UCSD-AML1 (cell line): ENCODE measurements around the gene CCDC34.

Experiments
- DNase-seq: peaks from one replicate; lab custom pipeline; 2025; ENCODE audit not compliant: unreplicated experiment; lab: John Stamatoyannopoulos, UW

The CCDC34 gene, protein sequence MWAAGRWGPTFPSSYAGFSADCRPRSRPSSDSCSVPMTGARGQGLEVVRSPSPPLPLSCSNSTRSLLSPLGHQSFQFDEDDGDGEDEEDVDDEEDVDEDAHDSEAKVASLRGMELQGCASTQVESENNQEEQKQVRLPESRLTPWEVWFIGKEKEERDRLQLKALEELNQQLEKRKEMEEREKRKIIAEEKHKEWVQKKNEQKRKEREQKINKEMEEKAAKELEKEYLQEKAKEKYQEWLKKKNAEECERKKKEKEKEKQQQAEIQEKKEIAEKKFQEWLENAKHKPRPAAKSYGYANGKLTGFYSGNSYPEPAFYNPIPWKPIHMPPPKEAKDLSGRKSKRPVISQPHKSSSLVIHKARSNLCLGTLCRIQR

GRCh38 chr11:27362749-27363575 lies at the start of gene CCDC34:
CCDC34 (minus strand) TSS chr11:27363215; CDS start chr11:27363194, 21 bp downstream.
- peak; percentile 91 for DNase-seq

DNA sequence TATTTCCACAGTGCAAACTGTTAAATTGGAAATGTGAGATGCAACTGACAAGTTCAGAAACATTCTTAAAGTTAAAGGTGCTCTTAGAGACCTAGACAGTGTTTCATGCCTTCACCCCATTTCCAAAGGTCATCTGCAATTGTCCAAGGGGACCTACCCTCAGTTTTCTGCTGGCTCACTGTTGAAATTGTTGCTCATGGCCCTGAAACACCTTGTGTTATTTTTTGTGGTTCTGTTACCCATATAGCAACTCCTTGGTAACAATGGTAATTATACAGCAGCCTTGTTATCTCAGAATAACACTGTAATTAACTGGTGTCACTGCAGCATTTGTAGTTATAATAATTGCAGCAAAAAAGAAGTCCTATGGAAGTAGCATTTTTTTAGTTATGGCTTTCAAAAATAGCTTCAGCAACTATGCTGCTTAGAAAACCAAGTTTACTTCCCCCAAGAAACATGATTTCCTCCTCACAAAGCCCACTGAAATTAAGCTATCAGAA lies 49.2 kb upstream of the CCDC34 start:
- DNase-seq = no peak

- no peak for DNase-seq
These were observed 48.3 kb upstream of the CCDC34 start for GRCh38 chr11:27411328-27411727.

DNA sequence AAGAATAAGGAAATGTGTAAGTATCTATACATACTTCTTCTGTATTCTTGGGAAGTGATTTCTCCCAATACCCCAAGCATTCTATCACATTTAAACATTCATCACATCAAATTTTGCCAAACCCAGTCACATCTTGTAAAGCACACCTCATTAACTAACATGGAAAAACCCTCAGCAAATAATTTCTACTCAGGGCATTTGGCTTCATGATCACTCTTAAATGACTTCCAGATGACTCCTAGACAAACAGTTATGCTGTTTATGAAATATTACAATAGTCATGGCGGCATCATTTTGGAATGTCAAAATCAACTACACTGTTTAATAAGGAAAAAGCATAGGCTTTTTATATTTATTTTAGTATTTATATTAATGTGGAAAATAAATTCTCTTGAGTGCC lies 47.3 kb upstream of the CCDC34 start:
- DNase-seq = no peak

- no peak for DNase-seq
These were observed 46.7 kb upstream of the CCDC34 start for GRCh38 chr11:27409742-27410141.

- no peak for DNase-seq
These were observed 46.0 kb upstream of the CCDC34 start for GRCh38 chr11:27409049-27409448.

GRCh38 chr11:27408246-27408800 lies 45.3 kb upstream of the CCDC34 start:
- no peak for DNase-seq

- no peak for DNase-seq
These were observed 43.7 kb upstream of the CCDC34 start for GRCh38 chr11:27406498-27407354.

DNA sequence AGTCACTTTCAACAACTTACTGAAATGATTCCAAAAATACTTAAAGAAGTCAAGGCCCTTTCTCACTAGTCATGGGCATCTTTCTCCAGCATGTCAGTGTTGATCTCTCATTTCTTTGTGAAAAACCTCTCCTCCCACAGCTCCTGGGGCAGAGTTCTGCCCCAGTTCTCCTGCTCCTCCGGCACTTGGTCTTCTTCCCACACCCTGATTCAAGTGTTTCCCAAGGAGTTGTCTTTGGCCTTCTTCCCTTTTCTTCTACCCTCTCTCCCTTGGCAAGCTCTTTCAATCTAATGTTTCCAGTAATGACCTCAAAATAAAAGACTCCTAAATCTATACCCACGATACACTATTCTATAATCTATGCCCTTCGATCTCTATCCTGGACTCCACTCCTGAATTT lies 42.1 kb upstream of the CCDC34 start:
- DNase-seq = no peak

GRCh38 chr11:27404427-27404826 lies 41.4 kb upstream of the CCDC34 start:
- DNase-seq = no peak

DNA sequence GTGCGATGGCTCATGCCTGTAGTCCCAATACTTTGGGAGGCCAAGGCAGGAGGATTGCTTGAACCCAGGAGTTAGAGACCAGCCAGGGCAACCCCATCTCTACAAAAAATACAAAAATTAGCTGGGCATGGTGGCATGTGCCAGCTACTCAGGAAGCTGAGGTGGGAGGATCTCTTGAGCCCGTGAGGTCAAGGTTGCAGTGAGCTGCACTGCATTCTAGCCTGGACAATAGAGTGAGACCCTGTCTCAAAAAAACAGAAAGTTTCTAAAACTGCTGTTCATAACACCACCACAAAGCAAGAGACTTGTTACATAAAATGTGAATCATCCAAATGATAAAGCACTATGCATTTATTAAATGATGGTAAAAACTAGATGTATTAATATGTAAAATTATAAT lies 40.2 kb upstream of the CCDC34 start:
- DNase-seq = no peak

GRCh38 chr11:27402450-27402849 lies 39.4 kb upstream of the CCDC34 start:
- DNase-seq = no peak

- DNase-seq = no peak
These were observed 38.9 kb upstream of the CCDC34 start for GRCh38 chr11:27401833-27402316.

DNA sequence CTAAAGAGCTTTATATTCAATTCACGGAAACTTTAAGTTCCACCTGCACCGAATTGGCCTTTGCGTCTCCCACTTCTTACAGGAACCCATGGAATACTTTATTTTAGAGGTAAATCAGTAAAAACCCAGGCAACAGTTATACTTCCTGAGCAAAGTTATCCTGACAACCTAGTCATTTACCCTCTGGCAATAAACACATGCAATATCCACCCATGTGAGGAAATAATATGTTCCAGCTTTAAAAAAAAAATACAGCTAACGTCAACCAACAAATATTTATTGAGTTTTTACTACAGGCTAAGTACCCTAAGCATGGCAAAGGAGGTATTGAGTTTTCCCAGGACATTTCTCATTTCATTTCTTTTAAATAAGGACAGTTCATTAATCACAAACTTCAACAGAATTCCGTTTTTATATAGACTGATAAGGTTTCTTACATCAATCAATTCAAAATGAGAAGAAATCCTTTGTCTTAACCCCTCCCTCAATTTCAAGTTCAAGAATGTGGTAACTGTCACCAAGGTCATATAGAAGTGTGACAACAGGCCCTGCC lies 38.3 kb upstream of the CCDC34 start:
- DNase-seq = no peak

GRCh38 chr11:27398400-27398770 lies 35.4 kb upstream of the CCDC34 start:
- DNase-seq = no peak

GRCh38 chr11:27397624-27398399 lies 34.8 kb upstream of the CCDC34 start:
- no peak for DNase-seq

DNA sequence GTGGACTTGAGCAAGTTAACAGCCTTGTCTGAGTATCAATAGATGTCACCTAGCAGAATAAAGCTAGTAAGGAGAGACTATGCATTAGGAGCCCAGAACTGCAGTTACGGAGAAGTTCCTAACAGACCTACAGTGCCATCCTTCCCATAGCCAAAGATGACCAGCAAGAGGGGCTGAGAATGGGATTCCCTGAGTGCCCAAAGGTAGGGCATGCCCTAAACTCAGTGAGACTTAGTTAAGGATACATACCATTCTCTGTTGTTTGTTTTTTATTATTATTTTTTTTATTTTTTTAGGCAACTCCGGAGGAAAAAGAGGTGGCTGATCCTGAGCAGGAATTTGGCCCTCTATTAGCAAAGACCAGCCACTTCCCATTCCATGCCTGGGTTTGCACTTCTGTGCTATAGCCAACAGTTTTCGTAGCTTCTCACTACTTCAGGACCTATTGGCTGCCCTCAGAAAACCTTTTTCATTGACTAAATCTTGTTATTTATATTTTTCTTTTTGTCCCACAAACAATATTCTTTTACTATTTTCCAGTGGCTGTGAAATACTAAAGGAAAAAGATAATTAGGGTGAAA lies 33.3 kb upstream of the CCDC34 start:
- DNase-seq = no peak

DNA sequence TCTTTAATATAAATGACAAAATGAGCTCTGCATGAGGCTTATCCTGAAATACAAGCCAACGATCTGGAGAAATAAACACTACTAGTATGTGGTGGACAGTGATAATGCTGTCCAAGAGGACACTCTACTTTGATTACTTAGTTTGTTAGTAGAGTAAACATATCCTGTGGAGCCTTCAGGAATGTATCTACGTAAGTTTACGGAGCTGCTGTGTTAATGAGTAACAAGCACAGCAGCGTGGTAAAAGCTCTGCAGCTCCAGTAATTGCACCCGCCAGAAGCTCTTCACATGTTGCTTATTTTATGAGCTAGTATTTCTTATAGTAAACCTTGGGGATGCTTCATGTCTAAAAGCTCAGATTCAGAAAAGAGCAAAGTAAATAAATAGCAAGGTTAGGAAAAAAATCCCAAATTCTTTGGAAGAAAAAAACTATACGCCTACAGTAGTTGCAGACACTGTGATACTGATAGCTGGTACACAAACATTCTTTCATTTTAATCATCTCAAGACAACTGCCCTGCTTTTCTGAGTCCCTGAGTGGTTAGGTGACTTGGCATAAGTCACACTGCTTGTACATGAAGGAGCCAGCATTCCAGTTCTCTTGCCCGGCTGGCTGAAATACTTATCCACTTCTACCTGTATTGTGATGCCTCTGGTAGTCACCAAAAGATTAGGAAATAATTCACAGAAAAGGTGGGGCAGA lies 32.7 kb upstream of the CCDC34 start:
- DNase-seq = no peak

GRCh38 chr11:27394781-27395228 lies 31.8 kb upstream of the CCDC34 start:
- DNase-seq = no peak
